Erythroblast (primary cell): ENCODE measurements around the gene ZNF646.

Experiments used
- DNase-seq, 2 experiments: peaks; one replicate each; lab custom pipeline; 2025; lab: John Stamatoyannopoulos, UW
- GATA1 ChIP-seq: IDR thresholded peaks from 2 replicates; pipeline ENCODE4 v1.6.1; 2011; ENCODE audit warnings: low read depth, mild to moderate bottlenecking, control low read depth, low read length, moderate library complexity
- POLR2A ChIP-seq: IDR thresholded peaks from 2 replicates; pipeline ENCODE4 v1.6.1; 2011; ENCODE audit warnings: mild to moderate bottlenecking, low read length

Gene ZNF646

GRCh38 chr16:31083556-31083955 lies 9.3 kb downstream of the ZNF646 start:
- no peak for TF ChIP-seq GATA1
- TF ChIP-seq POLR2A: no peak
- no peak for DNase-seq

- DNase-seq: no peak
- TF ChIP-seq POLR2A (no peak), GATA1 (no peak)
Measured at GRCh38 chr16:31083981-31084380, 9.8 kb downstream of the ZNF646 start.

DNA sequence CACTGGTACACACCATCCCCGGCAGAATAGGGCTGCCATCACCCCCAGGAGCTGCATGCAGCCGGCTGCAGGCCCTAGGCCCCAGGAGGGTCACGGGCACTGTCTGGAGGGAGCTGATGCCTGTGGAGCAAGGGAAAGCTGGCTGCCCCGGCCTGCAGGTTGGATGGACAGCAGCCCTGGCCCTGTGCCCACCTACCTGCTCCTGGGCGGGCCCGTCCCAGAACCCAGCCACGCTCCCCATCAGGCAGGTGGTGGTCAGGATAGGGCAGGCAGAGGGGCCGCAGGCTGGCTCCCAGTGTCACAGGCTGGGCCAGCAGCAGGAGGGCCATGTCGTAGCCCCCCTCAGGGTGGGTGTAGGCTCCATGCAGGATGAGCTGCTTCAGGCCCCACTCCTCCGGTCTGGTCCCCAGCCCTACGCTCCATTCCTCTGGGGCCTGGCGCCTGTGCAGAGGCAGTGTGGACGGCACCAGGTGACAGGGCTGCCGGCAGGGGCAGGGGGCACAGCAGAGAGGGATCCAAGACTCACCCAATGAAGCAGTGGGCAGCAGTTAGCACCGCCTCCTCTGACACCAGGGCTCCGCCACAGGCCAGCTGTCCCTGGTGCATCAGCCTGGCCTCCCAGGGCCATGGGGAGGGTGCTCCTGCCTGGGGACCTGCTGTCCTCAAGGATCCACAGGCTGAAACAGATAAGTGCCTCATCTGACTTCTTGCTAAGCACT lies 10.5 kb downstream of the ZNF646 start:
- DNase-seq: no peak
- TF ChIP-seq GATA1 (no peak), POLR2A (peak; percentile 4)

DNA sequence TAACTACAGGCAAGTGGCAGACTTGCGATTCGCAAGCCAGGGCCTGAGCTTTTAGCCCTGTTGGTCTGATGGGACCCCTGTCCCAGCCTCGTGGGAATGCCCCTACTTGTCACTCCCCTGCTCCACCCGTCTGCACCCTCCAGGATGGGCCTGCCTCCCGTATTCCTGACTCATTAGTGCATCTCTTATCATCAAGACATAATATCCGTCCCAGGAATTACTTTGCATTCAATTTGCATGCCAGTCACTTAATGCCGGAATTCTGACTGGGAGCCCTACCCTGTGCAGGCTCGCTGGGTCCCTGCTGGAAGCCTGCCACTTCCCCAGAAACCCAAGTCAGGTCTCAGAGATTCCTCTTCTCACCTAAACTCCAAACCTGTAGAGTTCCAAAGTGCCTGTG lies 11.2 kb downstream of the ZNF646 start:
- DNase-seq: no peak
- TF ChIP-seq POLR2A (no peak), GATA1 (no peak)

DNA sequence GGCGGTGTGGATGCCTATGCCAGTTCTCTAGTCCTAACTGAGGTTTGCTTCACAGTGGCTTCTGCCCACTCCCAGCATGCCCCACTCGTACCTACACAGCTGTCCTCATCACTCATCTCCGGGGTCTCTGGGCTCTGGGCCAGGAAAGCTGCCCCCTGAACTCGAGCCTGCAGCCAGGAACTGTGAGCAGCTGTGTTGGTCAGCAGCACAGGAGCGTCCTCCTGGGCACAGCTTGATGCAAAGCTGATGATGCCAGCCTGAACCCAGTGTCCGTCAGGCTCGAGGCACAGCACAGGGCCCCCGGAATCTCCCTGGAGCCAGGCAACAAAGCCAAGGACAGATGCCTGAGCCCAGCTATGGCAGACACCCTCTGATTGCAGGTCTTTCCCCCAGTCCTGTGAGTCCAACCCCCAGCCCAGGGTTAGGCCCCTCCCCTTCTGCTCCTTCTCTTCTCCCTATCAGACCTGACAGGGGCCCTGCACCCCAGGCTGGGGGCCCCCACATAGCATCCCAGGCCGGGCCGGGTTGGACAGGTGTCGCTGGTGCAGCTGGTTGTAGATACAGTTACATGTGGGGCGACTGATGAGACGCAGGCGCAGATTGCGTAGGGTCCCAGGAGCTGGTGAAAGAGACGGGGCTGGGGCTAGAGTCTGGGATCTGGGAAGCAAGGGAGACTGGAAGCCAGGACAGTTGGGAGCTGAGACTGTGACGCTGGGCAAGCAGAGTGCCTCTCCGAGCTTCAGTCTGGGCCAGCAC lies 11.8 kb downstream of the ZNF646 start:
- no peak for DNase-seq
- no peak for TF ChIP-seq GATA1
- no peak for TF ChIP-seq POLR2A

GRCh38 chr16:31086629-31086906 lies 12.3 kb downstream of the ZNF646 start:
- no peak for TF ChIP-seq GATA1
- no peak for TF ChIP-seq POLR2A

GRCh38 chr16:31087481-31087880 lies 13.3 kb downstream of the ZNF646 start:
- TF ChIP-seq POLR2A (no peak), GATA1 (no peak)
- no peak for DNase-seq

More at GRCh38 chr16:31086629-31086906, 12.3 kb downstream of the ZNF646 start:
- no peak for DNase-seq

GRCh38 chr16:31087971-31088370 lies 13.7 kb downstream of the ZNF646 start:
- no peak for TF ChIP-seq POLR2A
- TF ChIP-seq GATA1: no peak
- no peak for DNase-seq

GRCh38 chr16:31088459-31089183 lies 14.4 kb downstream of the ZNF646 start, which contains the start of gene PRSS53:
TSS of gene PRSS53 (minus strand) at chr16:31088943. CDS start at chr16:31088809, 134 bp downstream.
- TF ChIP-seq GATA1: no peak
- TF ChIP-seq POLR2A: no peak
- DNase-seq: no peak

GRCh38 chr16:31089199-31089598 lies 15.0 kb downstream of the ZNF646 start:
- no peak for DNase-seq
- TF ChIP-seq POLR2A: no peak
- no peak for TF ChIP-seq GATA1

GRCh38 chr16:31090540-31090939 lies 16.3 kb downstream of the ZNF646 start:
- TF ChIP-seq GATA1 (no peak), POLR2A (no peak)
- no peak for DNase-seq

DNA sequence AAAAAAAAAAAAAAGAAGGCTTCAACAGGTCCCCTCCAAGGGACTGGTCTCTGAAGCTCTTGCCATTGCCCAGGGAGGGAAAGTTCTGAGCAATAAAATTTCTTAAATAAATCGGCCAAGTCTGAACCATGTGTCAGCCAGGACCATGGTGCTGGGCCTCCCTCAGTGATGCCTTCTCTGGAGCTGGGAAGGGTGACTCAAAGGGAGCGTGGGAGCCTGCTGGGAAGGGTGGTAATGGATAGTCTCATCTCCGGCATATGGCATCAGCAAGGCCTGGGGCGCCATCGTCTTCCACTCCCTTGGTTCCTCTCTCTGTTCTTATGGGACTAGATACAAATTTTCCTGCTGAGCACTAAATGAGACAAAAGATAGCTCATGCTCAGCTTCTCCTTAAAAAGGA lies 18.1 kb downstream of the ZNF646 start:
- DNase-seq: no peak
- no peak for TF ChIP-seq GATA1
- TF ChIP-seq POLR2A: no peak

GRCh38 chr16:31093132-31093703 lies 19.0 kb downstream of the ZNF646 start:
- DNase-seq: no peak
- TF ChIP-seq POLR2A (no peak), GATA1 (no peak)

GRCh38 chr16:31094088-31094423 lies 19.8 kb downstream of the ZNF646 start:
- DNase-seq: no peak
- TF ChIP-seq POLR2A (no peak), GATA1 (no peak)
